C4-2B (cell line): ENCODE results near the gene PEX12.
A peak's percentile ranks its signal among the peaks of the same experiment; 100 is the strongest.
"Not testable (repeated sequence)": the region's sequence is repeated elsewhere in the genome, so short reads cannot be mapped to it uniquely, and the experiment has no call there.

ENCODE experiments used
- H3K27ac ChIP-seq: fragments of 450-650 bp; 2 replicates; pipeline ENCODE4 v1.5.1; 2017
- CTCF ChIP-seq: fragments of 450-650 bp; conservative IDR thresholded peaks from 2 replicates; pipeline ENCODE4 v1.5.1; 2017; ENCODE audit warnings: mild to moderate bottlenecking
- ZFX ChIP-seq: fragments of 450-650 bp; IDR thresholded peaks from 2 replicates; pipeline ENCODE4 v1.6.1; 2017

PEX12 gene

DNA sequence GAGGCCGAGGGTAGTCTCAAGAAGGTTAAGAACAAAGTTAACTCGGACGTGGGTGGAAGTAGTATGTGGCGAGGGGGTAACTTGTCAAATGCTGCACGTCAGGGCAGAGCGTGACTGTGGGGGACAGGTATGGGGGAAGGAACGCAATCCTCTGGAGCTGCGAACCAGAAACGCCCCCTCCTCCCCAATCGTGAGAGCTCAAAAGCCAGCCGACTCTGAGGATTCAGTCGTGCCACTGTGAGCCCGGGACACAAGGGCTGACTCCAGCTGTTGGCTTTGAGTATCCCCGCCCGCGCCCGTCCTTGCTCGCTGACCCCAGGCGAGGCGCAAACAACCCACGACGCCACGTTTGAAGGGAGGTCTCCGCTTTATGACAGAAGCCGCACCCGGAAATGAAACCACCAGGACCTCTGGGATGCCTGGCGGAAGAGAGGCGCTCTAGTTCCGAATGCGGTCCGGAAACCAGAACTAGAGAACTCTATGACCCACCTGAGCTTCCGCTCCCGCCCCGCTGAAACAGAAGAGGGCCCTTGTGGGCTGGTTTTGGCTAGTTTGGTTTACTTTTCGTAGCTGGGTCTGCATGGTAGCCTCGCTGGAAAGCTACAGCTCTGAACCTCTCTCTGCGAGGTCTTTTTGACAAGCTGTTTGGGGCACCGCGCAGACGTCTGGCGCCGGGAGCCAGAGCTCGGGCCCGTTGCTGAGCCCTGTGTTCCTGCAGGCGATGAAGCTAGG lies at the start of gene PEX12:
Gene PEX12 (minus strand): TSS at position 375 of the 732 bp plus-strand sequence. CDS start 550 bp downstream, outside the sequence.
- TF ChIP-seq ZFX = peak; percentile 80
- no peak for TF ChIP-seq CTCF
- peak within 1 kb of the TSS; percentile 90 for H3K27ac ChIP-seq

DNA sequence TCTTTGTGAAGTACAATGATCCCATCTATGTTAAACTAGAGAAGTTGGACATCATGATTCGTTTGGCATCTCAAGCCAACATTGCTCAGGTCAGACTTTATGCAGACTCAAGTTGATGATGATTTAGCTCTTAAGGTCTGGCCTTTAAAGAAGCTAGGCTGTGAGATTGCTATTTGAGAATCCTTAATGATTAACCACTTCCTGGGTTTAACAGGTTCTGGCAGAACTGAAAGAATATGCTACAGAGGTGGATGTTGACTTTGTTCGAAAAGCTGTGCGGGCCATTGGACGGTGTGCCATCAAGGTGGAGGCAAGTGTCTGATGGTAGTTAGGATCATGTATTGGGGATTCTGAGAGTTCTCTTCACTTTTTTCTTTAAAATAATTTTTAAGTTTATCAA lies 49.0 kb upstream of the PEX12 start:
- no peak overlapping the region for H3K27ac ChIP-seq
- TF ChIP-seq CTCF (no peak), ZFX (no peak)

DNA sequence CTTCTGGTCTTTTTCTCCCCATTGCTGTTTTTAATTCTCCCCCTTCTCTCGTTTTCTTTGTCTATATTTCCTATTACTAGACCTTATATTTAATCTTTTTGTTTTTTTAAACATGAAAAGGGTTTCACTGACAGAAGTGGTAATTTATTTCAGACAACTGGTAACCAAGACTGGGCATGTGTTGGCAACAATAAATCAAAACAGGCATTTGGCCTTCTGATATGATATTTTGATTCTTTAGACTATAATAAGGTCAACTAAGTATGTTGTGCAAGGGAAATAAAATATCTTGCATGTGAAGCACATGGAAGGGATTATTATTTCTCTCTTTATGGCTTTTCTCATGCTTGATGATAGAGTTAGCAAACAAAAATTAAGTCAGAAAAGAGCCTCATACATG lies 43.4 kb upstream of the PEX12 start:
- H3K27ac ChIP-seq = no peak overlapping the region
- no peak for TF ChIP-seq ZFX

DNA sequence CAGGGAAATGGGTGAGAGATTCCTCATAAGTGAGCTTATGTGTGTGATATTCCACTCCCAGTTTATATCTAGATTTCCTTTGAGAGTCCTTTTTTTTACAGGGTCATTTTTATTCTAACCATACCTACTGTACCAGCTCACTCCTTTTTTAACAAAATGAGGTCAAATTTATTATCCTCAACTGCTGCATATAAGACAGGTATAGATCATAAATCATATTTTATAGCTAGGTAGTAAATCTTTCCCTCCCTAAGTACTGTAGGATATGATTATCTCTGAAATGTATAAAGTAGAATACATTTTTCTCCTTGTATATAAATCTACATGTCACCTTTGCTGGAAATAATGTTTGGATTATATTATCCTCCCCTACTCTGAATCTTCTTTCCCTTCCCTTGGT lies 40.3 kb upstream of the PEX12 start:
- H3K27ac ChIP-seq = no peak overlapping the region
- TF ChIP-seq CTCF = no peak
- TF ChIP-seq ZFX = no peak

- no peak overlapping the region for H3K27ac ChIP-seq
- TF ChIP-seq ZFX = no peak
- no peak for TF ChIP-seq CTCF
Measured at GRCh38 chr17:35617505-35617904, 39.1 kb upstream of the PEX12 start.

GRCh38 chr17:35616536-35616935 lies 38.2 kb upstream of the PEX12 start:
- no peak for TF ChIP-seq ZFX
- no peak for TF ChIP-seq CTCF
- H3K27ac ChIP-seq = no peak overlapping the region

DNA sequence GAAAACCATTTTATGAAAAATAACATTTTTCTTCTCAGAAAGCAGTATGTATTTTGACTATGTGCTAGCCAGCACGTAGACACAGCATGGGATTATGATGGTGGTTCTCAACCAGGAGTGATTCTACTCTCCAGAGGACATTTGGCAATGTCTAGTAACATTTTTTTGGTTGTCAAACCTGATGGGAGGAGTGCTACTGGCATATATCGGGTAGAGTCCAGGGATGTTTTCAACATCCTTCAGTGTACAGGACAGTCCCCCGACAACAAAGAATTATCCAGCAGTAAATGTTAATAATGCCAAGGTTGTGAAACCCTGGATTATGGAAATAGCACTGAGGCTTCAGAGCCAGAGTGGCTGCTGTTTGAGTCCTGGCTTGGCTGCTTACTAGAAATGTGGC lies 36.4 kb upstream of the PEX12 start:
- no peak overlapping the region for H3K27ac ChIP-seq
- no peak for TF ChIP-seq ZFX
- no peak for TF ChIP-seq CTCF

- H3K27ac ChIP-seq = no peak overlapping the region
- TF ChIP-seq ZFX (no peak), CTCF (peak; percentile 88)
Measured at GRCh38 chr17:35612924-35613521, 34.7 kb upstream of the PEX12 start.

- H3K27ac ChIP-seq = not testable (repeated sequence)
Measured at GRCh38 chr17:35610746-35611145, 32.4 kb upstream of the PEX12 start.
